GM19023 (cell line): Measurements from ENCODE around the gene SPIB.
"Not testable (repeated sequence)": the region's sequence is repeated elsewhere in the genome, so short reads cannot be mapped to it uniquely, and the experiment has no call there.

ENCODE experiments used
- ATAC-seq: cut with Tn5 transposase; IDR thresholded peaks from one replicate; pipeline ENCODE4 v1.9.1; 2021; ENCODE audit warnings: mild to moderate bottlenecking, moderate library complexity; ENCODE audit not compliant: unreplicated experiment

The SPIB gene

GRCh38 chr19:50465986-50466705 is 47.4 kb downstream of the SPIB start:
- ATAC-seq, result no peak

GRCh38 chr19:50466706-50467039 is 47.9 kb downstream of the SPIB start:
- no peak for ATAC-seq

- no peak for ATAC-seq
Measured at GRCh38 chr19:50467566-50467965, 48.8 kb downstream of the SPIB start.

- no peak for ATAC-seq
Measured at GRCh38 chr19:50468818-50469217, 50.1 kb downstream of the SPIB start.

GRCh38 chr19:50473336-50473735 is 54.6 kb downstream of the SPIB start:
- ATAC-seq, result not testable (repeated sequence)

- no peak for ATAC-seq
Measured at GRCh38 chr19:50475101-50475568, 56.4 kb downstream of the SPIB start.

- ATAC-seq, result no peak
Measured at GRCh38 chr19:50475736-50476223, 57.0 kb downstream of the SPIB start.

- peak; percentile 73 for ATAC-seq
Measured at GRCh38 chr19:50476224-50476906, 57.6 kb downstream of the SPIB start, which contains the start of the genes EMC10 and GARIN5A. EMC10 (plus strand) TSS chr19:50476507; CDS start chr19:50476545, 38 bp downstream. GARIN5A (minus strand) TSS chr19:50476848; CDS start chr19:50476388, 460 bp downstream.

- no peak for ATAC-seq
Measured at GRCh38 chr19:50476907-50477238, 58.1 kb downstream of the SPIB start.

- no peak for ATAC-seq
Measured at GRCh38 chr19:50477751-50478515, 59.2 kb downstream of the SPIB start.

GRCh38 chr19:50478901-50479715 is 60.4 kb downstream of the SPIB start:
- no peak for ATAC-seq

GRCh38 chr19:50479761-50480251 is 61.1 kb downstream of the SPIB start:
- no peak for ATAC-seq

GRCh38 chr19:50480281-50481111 is 61.8 kb downstream of the SPIB start:
- no peak for ATAC-seq
